ENCODE data around the gene PTPN3.
A peak's percentile ranks its signal among the peaks of the same experiment; 100 is the strongest.

The PTPN3 gene

GRCh38 chr9:109483744-109484429, 14.2 kb downstream of the PTPN3 start:
- no peaks in the 10 kb centered on the region for H3K36me3 Mint-ChIP-seq (ENCODE audit: low read depth)
- H3K4me1 Mint-ChIP-seq = peaks cover 9% of the 10 kb centered on the region
- H3K9me3 Mint-ChIP-seq = no peaks in the 10 kb centered on the region
- peak overlapping the region in 1 of 3 experiments; percentile 88 for H3K27ac Mint-ChIP-seq
- peaks cover 23% of the 10 kb centered on the region for H3K27me3 Mint-ChIP-seq (ENCODE audit: low read depth)
- peak overlapping the region in 1 of 3 experiments; percentile 25 for H3K4me3 Mint-ChIP-seq
- no peak for TF ChIP-seq CTCF (IDR thresholded peaks at IDR 0.05; ENCODE audit: unreplicated experiment in 3 of 3)

GRCh38 chr9:109482391-109482916, 15.7 kb downstream of the PTPN3 start:
- Mint-ChIP-seq H3K27ac (no peak overlapping the region), H3K4me1 (peaks cover 14% of the 10 kb centered on the region), H3K36me3 (ENCODE audit: low read depth) (no peaks in the 10 kb centered on the region), H3K27me3 (ENCODE audit: low read depth) (peaks cover 15% of the 10 kb centered on the region), H3K4me3 (no peak overlapping the region), H3K9me3 (no peaks in the 10 kb centered on the region)
- no peak for TF ChIP-seq CTCF (IDR thresholded peaks at IDR 0.05; ENCODE audit: unreplicated experiment in 3 of 3)

DNA sequence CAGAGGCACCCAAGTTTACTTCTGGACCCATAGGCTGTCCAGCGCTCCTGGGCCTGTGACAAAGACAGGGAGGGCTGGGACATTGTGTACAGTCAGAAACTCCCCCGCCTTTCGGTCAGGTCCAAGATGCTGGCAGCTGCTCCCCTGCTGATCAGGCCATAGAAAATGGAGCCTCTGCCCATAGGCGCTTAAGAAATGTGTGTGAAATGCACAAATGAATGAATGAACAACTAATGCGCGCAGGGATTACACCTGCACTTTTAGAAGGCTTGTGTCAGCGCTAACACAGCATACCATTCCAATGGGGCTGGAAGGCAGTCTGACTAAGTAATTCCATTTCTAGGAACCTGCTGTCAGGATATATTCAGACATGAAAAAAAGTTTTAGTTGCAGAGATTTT, 16.3 kb downstream of the PTPN3 start:
- no peak for TF ChIP-seq CTCF (IDR thresholded peaks at IDR 0.05; ENCODE audit: unreplicated experiment in 3 of 3)
- Mint-ChIP-seq H3K36me3 (ENCODE audit: low read depth) (no peaks in the 10 kb centered on the region), H3K27me3 (ENCODE audit: low read depth) (peaks cover 15% of the 10 kb centered on the region), H3K4me3 (no peak overlapping the region), H3K4me1 (peaks cover 20% of the 10 kb centered on the region), H3K27ac (no peak overlapping the region), H3K9me3 (no peaks in the 10 kb centered on the region)

GRCh38 chr9:109479822-109480221, 18.3 kb downstream of the PTPN3 start:
- H3K4me3 Mint-ChIP-seq = no peak overlapping the region
- H3K27ac Mint-ChIP-seq = no peak overlapping the region
- peaks cover 31% of the 10 kb centered on the region for H3K4me1 Mint-ChIP-seq
- no peak for TF ChIP-seq CTCF (IDR thresholded peaks at IDR 0.05; ENCODE audit: unreplicated experiment in 3 of 3)
- H3K9me3 Mint-ChIP-seq = no peaks in the 10 kb centered on the region
- no peaks in the 10 kb centered on the region for H3K36me3 Mint-ChIP-seq (ENCODE audit: low read depth)
- peaks cover 9% of the 10 kb centered on the region for H3K27me3 Mint-ChIP-seq (ENCODE audit: low read depth)

DNA sequence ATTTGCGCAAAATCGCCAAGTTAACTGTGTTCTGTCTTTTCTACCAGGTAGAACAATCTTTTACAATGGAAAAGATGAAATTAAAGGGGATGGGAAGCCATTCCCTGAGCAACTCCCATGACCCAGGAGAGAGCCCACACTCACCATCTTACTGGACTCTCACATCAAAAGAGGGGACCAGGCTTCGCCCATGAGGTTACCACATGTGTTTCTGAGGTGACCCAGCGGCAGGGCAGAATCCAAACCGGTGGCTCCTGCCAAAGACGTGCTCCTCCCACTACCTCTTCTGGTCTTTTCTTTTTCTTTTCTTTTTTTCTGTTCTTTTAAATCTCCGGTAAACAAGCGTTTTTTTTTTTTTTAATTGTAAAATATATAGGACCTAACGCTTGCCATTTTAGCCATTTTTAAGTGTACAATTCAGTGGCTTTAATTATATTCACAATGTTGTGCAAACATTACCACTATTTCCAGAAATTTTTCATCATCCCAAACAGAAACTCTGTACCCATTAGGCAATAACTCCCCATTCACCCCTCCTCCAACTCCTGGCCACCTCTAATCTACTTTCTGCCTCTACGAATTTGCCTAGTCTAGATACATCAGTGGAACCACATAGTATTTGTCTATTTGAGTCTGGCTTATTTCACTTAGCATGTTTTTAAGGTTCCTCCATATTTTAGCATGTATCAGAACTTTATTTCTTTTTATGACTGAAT, 19.3 kb downstream of the PTPN3 start:
- Mint-ChIP-seq H3K27ac (peak overlapping the region in 1 of 3 experiments; percentile 85), H3K4me3 (no peak overlapping the region), H3K9me3 (no peaks in the 10 kb centered on the region), H3K36me3 (ENCODE audit: low read depth) (no peaks in the 10 kb centered on the region), H3K4me1 (peaks cover 28% of the 10 kb centered on the region), H3K27me3 (ENCODE audit: low read depth) (peaks cover 9% of the 10 kb centered on the region)
- no peak for TF ChIP-seq CTCF (IDR thresholded peaks at IDR 0.05; ENCODE audit: unreplicated experiment in 3 of 3)
